Body of pancreas (tissue), 4 donors: ENCODE results near the gene SLIT2. TPM values are rescaled to one million over a fixed set of nuclear protein-coding genes. Genes with fewer than 3 reads are reported as not detected.

ENCODE experiments used
- ATAC-seq: fragments of 150-250 bp; one replicate; pipeline ENCODE4 v1.9.1; 2016
- DNase-seq, 4 donors: peaks; one replicate each; pipeline ENCODE4 v3.0.0-alpha.2; 2019
- H3K27ac ChIP-seq, 4 donors: fragments of 200-600 bp; sonication (generic); 1 replicate in 3 of 4; 2 replicates in 1 of 4; pipeline versions ENCODE4 v1.5.1 to v1.6.1; 2016 to 2019; ENCODE audit warnings: mild to moderate bottlenecking in 1 of 4, mixed read lengths in 1 of 4, moderate library complexity in 1 of 4
- H3K27me3 ChIP-seq, 2 donors: fragments of 200-600 bp; sonication (generic); one replicate each; pipeline ENCODE4 v1.6.0; 2016; ENCODE audit warnings: mild to moderate bottlenecking in 1 of 2
- H3K36me3 ChIP-seq, 2 donors: fragments of 200-600 bp; sonication (generic); replicated peaks in 1 of 2; 2 replicates each; pipeline ENCODE4 v1.5.1; 2016; ENCODE audit warnings: low read depth in 2 of 2; ENCODE audit not compliant: insufficient read depth in 1 of 2
- H3K4me1 ChIP-seq: fragments of 200-600 bp; sonication (generic); one replicate; pipeline ENCODE4 v1.6.0; 2016
- H3K4me3 ChIP-seq, 2 donors: fragments of 200-600 bp; sonication (generic); 1 replicate in 1 of 2; 2 replicates in 1 of 2; pipeline ENCODE4 v1.5.1; 2016 to 2019
- H3K9me3 ChIP-seq, 3 donors: fragments of 200-600 bp; sonication (generic); 1 replicate in 2 of 3; 2 replicates in 1 of 3; pipeline ENCODE4 v1.5.1; 2016
- POLR2A ChIP-seq, 3 donors: fragments of 450-650 bp; IDR thresholded peaks; one replicate each; pipeline ENCODE4 v1.6.1; 2016; ENCODE audit warnings: antibody characterized with exemption in 3 of 3, mild to moderate bottlenecking in 2 of 3
- WGBS, 2 donors: methylation state at CpG; one replicate each; pipeline ENCODE4 v1.1.5; 2017; 5-methylcytosine and 5-hydroxymethylcytosine counted together
- intact Hi-C: fragments of 100-400 bp; cut with DNase I; formaldehyde crosslinking; loops from one replicate; pipeline ENCODE4 v1.15.1; 2023
- total RNA-seq, 2 donors: library from RNA; depleted of rRNA; stranded (reverse); fragments of >200 nt; gene quantifications; one replicate each; pipeline ENCODE4 v1.1.0, GENCODE V29; 2016
- TF ChIP-seq, protein P1 (sequence below), 7 experiments: fragments of 450-650 bp in 4 of 7; fragments of 200-600 bp in 3 of 7; sonication (generic) in 3 of 7; IDR thresholded peaks; one replicate each; pipeline ENCODE4 v1.5.1; 2016 to 2019; ENCODE audit warnings: antibody characterized with exemption in 7 of 7

The SLIT2 gene
- total RNA-seq, 2 donors from 2014 or later = 3.1 to 5.6 TPM

DNA sequence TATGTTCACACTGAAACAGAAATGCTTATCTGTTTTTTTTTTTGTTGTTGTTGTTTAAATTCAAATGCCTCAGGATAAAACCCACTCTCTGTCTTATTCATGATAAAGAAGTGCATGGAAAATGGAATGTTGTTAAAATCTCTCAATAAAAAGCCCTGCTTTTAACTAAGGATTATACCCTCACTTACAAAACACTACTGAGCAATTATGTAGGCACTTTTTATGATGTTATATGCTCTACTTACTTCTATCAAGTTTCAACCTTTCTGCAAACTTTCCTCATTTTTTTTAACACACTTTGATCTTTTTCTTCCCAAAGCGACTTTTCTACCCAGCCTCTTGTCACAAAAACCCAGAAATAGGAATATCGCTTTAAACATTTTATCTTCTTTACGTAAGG lies 26.5 kb downstream of the SLIT2 start:
- H3K36me3 ChIP-seq = no peaks in the 10 kb centered on the region
- TF ChIP-seq POLR2A (IDR thresholded peaks at IDR 0.05) = no peak
- TF ChIP-seq, protein P1, sequence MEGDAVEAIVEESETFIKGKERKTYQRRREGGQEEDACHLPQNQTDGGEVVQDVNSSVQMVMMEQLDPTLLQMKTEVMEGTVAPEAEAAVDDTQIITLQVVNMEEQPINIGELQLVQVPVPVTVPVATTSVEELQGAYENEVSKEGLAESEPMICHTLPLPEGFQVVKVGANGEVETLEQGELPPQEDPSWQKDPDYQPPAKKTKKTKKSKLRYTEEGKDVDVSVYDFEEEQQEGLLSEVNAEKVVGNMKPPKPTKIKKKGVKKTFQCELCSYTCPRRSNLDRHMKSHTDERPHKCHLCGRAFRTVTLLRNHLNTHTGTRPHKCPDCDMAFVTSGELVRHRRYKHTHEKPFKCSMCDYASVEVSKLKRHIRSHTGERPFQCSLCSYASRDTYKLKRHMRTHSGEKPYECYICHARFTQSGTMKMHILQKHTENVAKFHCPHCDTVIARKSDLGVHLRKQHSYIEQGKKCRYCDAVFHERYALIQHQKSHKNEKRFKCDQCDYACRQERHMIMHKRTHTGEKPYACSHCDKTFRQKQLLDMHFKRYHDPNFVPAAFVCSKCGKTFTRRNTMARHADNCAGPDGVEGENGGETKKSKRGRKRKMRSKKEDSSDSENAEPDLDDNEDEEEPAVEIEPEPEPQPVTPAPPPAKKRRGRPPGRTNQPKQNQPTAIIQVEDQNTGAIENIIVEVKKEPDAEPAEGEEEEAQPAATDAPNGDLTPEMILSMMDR (IDR thresholded peaks at IDR 0.05) = no peak
- WGBS, 2 donors = 84 to 85% methylated on average over 3 of the region's 3 CpGs

DNA sequence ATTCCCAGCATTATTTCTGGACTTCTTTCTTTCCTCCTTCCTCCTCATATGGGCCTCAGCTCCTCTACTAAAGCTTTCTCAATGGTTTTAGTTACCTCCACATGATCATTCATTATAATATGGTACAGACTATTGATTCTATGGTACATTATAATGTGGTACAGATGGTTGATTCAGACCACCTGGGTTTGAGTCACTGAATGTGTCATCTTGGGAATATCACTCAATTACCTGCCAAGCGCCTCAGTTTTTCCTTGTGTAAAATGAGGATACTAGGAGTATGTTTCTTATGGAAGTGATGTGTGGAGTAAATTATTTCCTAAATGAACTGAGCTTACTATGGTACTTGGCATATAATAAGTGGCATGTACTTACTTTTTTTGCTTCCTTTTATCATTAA lies 27.7 kb downstream of the SLIT2 start:
- TF ChIP-seq POLR2A (IDR thresholded peaks at IDR 0.05) = no peak
- TF ChIP-seq, protein P1 (IDR thresholded peaks at IDR 0.05) = no peak
- WGBS, 2 donors = 95 to 100% methylated on average over 1 of the region's 1 CpG
- no peak overlapping the region for H3K4me3 ChIP-seq
- DNase-seq (no peak), ATAC-seq (no peak)
- intact Hi-C loops = no loop called here
- H3K9me3 ChIP-seq = no peaks in the 10 kb centered on the region
- no peaks in the 10 kb centered on the region for H3K27me3 ChIP-seq
- no peak overlapping the region for H3K27ac ChIP-seq
- no peaks in the 10 kb centered on the region for H3K4me1 ChIP-seq
- no peaks in the 10 kb centered on the region for H3K36me3 ChIP-seq

More for the DNA sequence above, 26.5 kb downstream of the SLIT2 start:
- Histone ChIP-seq H3K27ac (no peak overlapping the region), H3K4me1 (no peaks in the 10 kb centered on the region), H3K4me3 (no peak overlapping the region), H3K9me3 (no peaks in the 10 kb centered on the region), H3K27me3 (no peaks in the 10 kb centered on the region)
- DNase-seq = no peak
- intact Hi-C loops = no loop called here
- no peak for ATAC-seq

DNA sequence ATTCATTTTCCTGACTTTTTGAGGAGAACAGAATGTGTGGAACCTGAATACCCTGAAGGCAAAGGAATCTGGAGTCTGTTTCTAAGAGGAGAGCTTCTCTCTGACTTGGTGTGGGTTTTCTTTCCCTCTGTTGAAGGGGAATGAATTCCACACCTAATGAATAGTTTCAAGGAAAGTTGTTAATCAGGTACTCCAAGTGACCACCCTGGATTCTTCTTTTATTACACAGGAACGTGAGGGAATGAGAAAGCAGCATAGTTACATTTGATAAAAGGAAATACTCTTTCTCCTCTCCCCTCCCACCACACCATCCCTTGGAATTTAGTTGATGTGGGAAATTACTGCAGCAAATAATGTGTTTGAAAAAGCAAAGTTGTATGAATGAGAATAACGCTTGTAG lies 29.7 kb downstream of the SLIT2 start:
- Histone ChIP-seq H3K9me3 (no peaks in the 10 kb centered on the region), H3K27ac (no peak overlapping the region), H3K4me1 (no peaks in the 10 kb centered on the region), H3K27me3 (no peaks in the 10 kb centered on the region), H3K4me3 (no peak overlapping the region), H3K36me3 (no peaks in the 10 kb centered on the region)
- intact Hi-C loops = no loop called here
- DNase-seq (no peak), ATAC-seq (no peak)
- TF ChIP-seq POLR2A (IDR thresholded peaks at IDR 0.05) = no peak
- TF ChIP-seq, protein P1 (IDR thresholded peaks at IDR 0.05) = no peak
- 22 to 31% methylated on average over 2 of the region's 2 CpGs for WGBS, 2 donors

DNA sequence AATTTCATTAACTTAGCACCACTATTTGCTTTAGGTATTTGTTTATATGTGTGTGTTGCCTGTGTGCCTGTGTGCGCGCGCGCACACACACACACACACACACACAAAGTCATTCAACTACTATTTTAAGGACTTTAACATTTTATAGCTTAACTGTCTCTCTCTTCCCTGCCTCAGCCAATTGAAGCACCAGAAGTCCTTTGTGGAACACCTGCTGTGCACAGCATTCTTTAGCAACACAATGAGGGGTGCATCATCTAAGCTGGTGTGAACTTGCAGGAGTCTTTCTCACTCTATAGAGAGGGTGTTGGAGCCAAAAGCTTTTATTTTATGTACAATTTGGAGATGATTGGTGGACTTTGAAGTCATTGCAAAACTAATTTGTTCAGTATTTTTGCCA lies 31.3 kb downstream of the SLIT2 start:
- TF ChIP-seq, protein P1 (IDR thresholded peaks at IDR 0.05) = no peak
- no peak for TF ChIP-seq POLR2A (IDR thresholded peaks at IDR 0.05)
- Histone ChIP-seq H3K27ac (no peak overlapping the region), H3K4me1 (no peaks in the 10 kb centered on the region), H3K27me3 (no peaks in the 10 kb centered on the region), H3K36me3 (no peaks in the 10 kb centered on the region), H3K4me3 (no peak overlapping the region), H3K9me3 (no peaks in the 10 kb centered on the region)
- no peak for ATAC-seq
- intact Hi-C loops = no loop called here
- 75 to 86% methylated on average over 4 of the region's 4 CpGs for WGBS, 2 donors
- DNase-seq = no peak

DNA sequence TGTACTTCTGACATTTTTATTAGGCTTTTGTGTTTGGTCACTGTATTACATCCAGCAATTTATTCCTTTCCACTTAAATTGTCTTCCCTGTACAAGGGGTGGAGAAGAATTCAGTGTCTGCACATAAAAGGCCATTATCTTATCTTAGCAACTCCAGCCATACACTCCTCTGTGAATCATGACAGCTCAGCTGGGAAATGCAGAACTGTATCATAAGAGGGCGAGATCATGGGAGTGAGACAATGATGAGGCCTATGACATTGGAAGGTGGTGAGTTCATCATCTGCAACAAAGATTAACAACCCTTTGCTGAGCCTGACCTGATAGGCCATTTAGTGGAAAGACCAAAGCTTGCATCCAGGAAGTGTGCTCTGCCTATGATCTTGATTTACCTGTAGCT lies 33.3 kb downstream of the SLIT2 start:
- TF ChIP-seq, protein P1 (IDR thresholded peaks at IDR 0.05) = no peak
- TF ChIP-seq POLR2A (IDR thresholded peaks at IDR 0.05) = no peak
- Histone ChIP-seq H3K4me1 (no peaks in the 10 kb centered on the region), H3K36me3 (no peaks in the 10 kb centered on the region), H3K27ac (no peak overlapping the region), H3K27me3 (no peaks in the 10 kb centered on the region), H3K4me3 (no peak overlapping the region), H3K9me3 (no peaks in the 10 kb centered on the region)
- DNase-seq (no peak), ATAC-seq (no peak)
- 94 to 100% methylated on average over 1 of the region's 1 CpG for WGBS, 2 donors
- intact Hi-C loops = no loop called here
